Measurements from ENCODE around the gene CYTH4. TPM values are rescaled to one million over a fixed set of nuclear protein-coding genes. Genes with fewer than 3 reads are reported as not detected.

The CYTH4 gene
- total RNA-seq, 4 donors from 2014 or later: 3.8 to 12.2 (median 5.9) TPM

DNA sequence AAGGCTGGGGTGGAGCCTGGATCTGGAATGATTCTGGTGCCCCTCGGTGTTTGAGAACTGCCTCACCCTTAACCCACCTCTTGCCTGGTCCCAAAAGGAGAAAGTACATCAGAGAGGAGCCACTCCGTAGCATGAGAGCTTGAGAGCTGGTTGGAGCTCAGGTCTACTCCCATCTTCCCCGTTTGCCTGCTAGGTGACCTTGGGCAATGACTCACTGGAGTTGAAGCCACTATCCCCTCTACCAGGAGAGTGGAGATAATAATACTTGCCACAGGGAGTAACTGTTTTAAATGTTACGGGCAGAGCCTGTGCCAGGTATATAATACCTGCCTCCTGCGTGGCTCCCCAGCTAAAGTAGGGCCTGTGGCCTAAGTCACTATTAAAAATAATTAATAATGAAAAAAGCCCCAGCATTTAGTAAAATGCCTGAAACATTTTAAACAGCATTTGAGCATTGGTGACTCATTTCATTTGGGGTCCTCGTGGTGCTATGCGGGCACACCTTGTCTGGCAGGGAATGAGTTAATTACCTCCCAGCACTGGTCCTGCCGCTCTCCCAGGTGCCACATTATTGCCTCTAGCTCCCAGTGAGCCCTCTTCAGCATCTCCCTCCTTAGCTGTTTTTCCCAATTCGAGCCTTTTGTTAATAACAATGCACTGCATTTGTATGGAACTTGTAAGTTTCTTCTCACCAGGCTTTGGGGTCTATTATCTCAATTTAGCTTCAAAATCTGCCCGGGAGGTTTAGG is 22.5 kb downstream of the CYTH4 start:
- intact Hi-C loops (cut with DNase I; ENCODE audit: low total_unique reads): no loop called here
- Histone ChIP-seq H3K4me1 (peaks cover 0 to 9% of the 10 kb centered on the region in 2 donors), H3K9me3 (no peaks in the 10 kb centered on the region), H3K36me3 (no peaks in the 10 kb centered on the region), H3K27ac (no peak overlapping the region), H3K27me3 (no peaks in the 10 kb centered on the region), H3K4me3 (no peak overlapping the region)
- no peak for TF ChIP-seq POLR2A (IDR thresholded peaks at IDR 0.05)
- TF ChIP-seq, protein P1, sequence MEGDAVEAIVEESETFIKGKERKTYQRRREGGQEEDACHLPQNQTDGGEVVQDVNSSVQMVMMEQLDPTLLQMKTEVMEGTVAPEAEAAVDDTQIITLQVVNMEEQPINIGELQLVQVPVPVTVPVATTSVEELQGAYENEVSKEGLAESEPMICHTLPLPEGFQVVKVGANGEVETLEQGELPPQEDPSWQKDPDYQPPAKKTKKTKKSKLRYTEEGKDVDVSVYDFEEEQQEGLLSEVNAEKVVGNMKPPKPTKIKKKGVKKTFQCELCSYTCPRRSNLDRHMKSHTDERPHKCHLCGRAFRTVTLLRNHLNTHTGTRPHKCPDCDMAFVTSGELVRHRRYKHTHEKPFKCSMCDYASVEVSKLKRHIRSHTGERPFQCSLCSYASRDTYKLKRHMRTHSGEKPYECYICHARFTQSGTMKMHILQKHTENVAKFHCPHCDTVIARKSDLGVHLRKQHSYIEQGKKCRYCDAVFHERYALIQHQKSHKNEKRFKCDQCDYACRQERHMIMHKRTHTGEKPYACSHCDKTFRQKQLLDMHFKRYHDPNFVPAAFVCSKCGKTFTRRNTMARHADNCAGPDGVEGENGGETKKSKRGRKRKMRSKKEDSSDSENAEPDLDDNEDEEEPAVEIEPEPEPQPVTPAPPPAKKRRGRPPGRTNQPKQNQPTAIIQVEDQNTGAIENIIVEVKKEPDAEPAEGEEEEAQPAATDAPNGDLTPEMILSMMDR (IDR thresholded peaks at IDR 0.05): no peak
- DNase-seq: no peak

DNA sequence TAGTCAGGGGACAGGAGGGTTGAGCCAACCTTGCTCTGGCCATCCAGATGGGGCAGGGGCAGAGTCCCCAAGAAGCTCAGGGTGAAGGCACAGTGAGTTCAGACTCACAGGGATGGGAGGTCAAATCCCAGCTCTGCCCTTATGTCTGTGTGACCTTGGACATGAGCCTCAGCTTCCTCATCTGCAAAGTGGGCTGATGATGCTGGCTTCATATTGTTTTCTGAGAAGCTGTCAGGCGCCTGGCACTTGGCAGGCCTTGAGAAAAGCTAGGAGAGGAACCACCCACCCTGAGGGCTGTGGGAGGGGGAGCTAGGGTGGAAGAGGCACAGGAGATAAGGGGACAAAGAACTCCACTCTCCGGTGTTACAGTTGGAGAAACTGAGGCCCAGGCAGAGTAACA is 23.6 kb downstream of the CYTH4 start:
- Histone ChIP-seq H3K4me3 (no peak overlapping the region), H3K9me3 (no peaks in the 10 kb centered on the region), H3K36me3 (no peaks in the 10 kb centered on the region), H3K27me3 (no peaks in the 10 kb centered on the region), H3K27ac (no peak overlapping the region), H3K4me1 (peaks cover 0 to 9% of the 10 kb centered on the region in 2 donors)
- TF ChIP-seq, protein P1 (IDR thresholded peaks at IDR 0.05): no peak
- TF ChIP-seq POLR2A (IDR thresholded peaks at IDR 0.05): no peak
- intact Hi-C loops (cut with DNase I; ENCODE audit: low total_unique reads): no loop called here
- DNase-seq: no peak

DNA sequence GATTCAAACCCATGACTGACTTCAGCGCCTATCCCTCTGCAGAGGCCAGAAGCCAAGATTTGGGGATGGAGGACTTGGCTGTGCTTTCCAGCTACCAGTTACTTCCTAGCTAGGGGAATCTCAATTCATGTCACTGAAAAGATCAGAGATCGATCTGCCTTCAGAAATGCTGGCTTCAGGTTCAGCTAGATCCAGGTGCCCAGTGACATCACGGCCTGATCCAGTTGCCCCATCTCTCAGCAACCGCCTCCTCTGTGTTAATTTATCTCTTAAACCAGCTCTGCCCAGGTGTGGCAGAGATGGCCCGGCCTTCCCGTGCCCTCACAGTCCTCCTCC is 24.2 kb downstream of the CYTH4 start:
- no peak for TF ChIP-seq POLR2A (IDR thresholded peaks at IDR 0.05)
- TF ChIP-seq, protein P1 (IDR thresholded peaks at IDR 0.05): no peak
- Histone ChIP-seq H3K36me3 (no peaks in the 10 kb centered on the region), H3K4me1 (peaks cover 0 to 9% of the 10 kb centered on the region in 2 donors), H3K27ac (no peak overlapping the region), H3K4me3 (no peak overlapping the region), H3K27me3 (no peaks in the 10 kb centered on the region), H3K9me3 (no peaks in the 10 kb centered on the region)
- intact Hi-C loops (cut with DNase I; ENCODE audit: low total_unique reads): no loop called here
- DNase-seq: no peak

DNA sequence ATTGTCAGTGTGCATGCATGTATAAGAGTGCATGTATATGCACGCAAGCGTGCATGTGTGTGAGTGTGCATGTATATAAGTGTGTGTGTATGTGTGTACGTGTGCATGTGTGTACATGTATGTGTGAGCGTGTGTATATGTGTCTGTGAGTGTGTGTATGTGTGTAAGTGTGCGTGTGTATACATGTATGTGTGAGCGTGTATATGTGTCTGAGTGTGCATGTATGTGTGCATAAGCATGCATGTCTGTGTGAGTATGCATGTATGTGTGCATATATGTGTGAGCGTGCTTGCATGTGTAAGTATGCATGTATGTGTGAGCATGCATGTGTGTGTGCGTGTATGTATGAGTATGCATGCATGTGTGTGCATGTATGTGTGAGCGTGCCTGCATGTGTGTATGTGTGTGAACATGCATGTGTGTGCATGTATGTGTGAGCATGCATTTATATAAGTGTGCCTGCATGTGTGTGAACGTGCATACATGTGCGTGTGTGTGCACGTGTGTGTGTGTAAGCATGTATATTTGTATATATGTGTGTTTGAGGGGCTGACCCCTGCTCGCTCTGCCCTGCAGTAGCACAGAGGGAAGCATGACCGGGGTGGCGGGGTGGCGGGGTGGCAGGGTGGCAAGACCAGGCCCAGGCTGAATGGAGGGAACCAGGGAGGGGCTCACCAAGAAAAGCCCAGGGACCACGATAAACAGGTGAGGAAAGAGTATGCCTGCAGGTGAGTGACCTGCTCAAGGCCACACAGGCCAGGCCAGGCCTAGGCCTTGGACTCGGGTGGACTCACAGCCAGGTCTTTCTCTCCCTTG is 26.3 kb downstream of the CYTH4 start:
- no peaks in the 10 kb centered on the region for H3K9me3 ChIP-seq
- H3K27ac ChIP-seq: no peak overlapping the region
- H3K4me1 ChIP-seq: peaks cover 0 to 9% of the 10 kb centered on the region in 2 donors
- no peaks in the 10 kb centered on the region for H3K27me3 ChIP-seq
- intact Hi-C loops (cut with DNase I; ENCODE audit: low total_unique reads): no loop called here
- TF ChIP-seq, protein P1 (IDR thresholded peaks at IDR 0.05): no peak
- TF ChIP-seq POLR2A (IDR thresholded peaks at IDR 0.05): no peak
- H3K36me3 ChIP-seq: no peaks in the 10 kb centered on the region
- H3K4me3 ChIP-seq: no peak overlapping the region
- no peak for DNase-seq

All from uterus (tissue), 4 donors.